ENCODE data around the gene LY6G6F.

DNA sequence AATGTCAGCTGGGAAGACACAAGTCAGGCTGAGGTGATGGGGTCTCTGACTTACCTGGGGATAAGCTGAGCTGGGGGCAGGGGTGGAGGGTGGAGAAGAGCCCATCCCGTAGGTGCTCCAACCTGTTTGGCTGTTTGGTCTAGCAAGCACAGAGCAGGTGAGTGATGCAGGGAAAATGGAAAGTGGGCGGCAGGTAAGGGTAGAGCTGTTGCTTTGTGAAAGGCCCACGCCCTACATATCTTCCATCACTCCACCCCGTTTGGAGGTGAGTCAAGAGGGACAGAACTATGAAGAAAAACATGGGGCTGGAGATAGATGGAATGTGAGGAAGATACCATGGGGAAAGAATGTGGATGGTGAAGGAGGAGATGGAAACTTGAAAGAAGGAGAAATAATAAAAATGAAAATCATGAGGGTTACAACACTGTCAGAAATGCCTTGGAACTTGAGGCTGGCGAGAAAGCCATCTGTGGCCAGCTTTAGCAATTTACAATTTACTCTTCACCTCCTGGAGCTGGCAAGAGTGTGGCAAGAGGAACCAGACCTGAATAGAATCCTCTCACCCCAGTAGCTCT, 13.6 kb downstream of the LY6G6F start:
- TF ChIP-seq CTCF (IDR thresholded peaks at IDR 0.05) (no peak), POLR2A (IDR thresholded peaks at IDR 0.05) (no peak)
